ENCODE results near the gene ABCG1. TPM values are rescaled to one million over a fixed set of nuclear protein-coding genes. Genes with fewer than 3 reads are reported as not detected.

Gene ABCG1
- total and polyA plus RNA-seq, 2 of the 4 experiments (the other 2 are of a cell fraction) = 0.19 to 0.36 TPM

GRCh38 chr21:42193721-42194120 is 25.2 kb upstream of the ABCG1 start:
- Histone ChIP-seq H3K4me2 (ENCODE audit: low read depth, low read length) (no peak overlapping the region), H3K56ac (ENCODE audit: extremely low read depth, insufficient read depth, low read length) (no peak overlapping the region), H2BK5ac (ENCODE audit: low read depth, low read length, poor library complexity, severe bottlenecking) (no peak overlapping the region), H2AFZ (replicated peaks; ENCODE audit: low read length, poor library complexity) (no peak overlapping the region), H2BK15ac (ENCODE audit: low read depth, low read length) (no peak overlapping the region), H2AK9ac (replicated peaks; ENCODE audit: low read depth, low read length, poor library complexity) (no peak overlapping the region), H4K20me1 (ENCODE audit: insufficient read depth, low read length) (no peaks in the 10 kb centered on the region), H2AK5ac (ENCODE audit: low read depth, low read length) (no peak overlapping the region), H3K36me3 (ENCODE audit: control insufficient read depth, insufficient read depth, low read length) (no peaks in the 10 kb centered on the region), H3K9me1 (ENCODE audit: insufficient read depth, low read length) (no peaks in the 10 kb centered on the region), H3K4me1 (ENCODE audit: control insufficient read depth, insufficient read depth, low read length) (no peaks in the 10 kb centered on the region; the same call in 1 of the 2 replicates), H3K9ac (ENCODE audit: low read depth, low read length) (no peak overlapping the region), H3K18ac (ENCODE audit: low read depth, low read length) (no peak overlapping the region), H3K14ac (replicated peaks; ENCODE audit: low read depth, low read length) (no peak overlapping the region), H4K91ac (ENCODE audit: insufficient read depth, low read depth, low read length) (no peak overlapping the region), H2BK20ac (ENCODE audit: low read depth, low read length) (no peak overlapping the region), H4K8ac (ENCODE audit: low read depth in 2 of 2, low read length in 2 of 2) (no peak overlapping the region), H3K4me3 (ENCODE audit: insufficient read depth, low read depth, low read length) (no peak overlapping the region), H4K5ac (ENCODE audit: low read depth, low read length) (no peak overlapping the region), H3K23ac (ENCODE audit: low read depth, low read length) (no peak overlapping the region), H2BK120ac (ENCODE audit: low read depth, low read length) (no peak overlapping the region), H3K27me3 (ENCODE audit: control insufficient read depth, insufficient read depth, low read length) (peaks cover 14% of the 10 kb centered on the region; the same call in 1 of the 2 replicates), H3K27ac (ENCODE audit: insufficient read depth, low read length) (no peak overlapping the region), H3K9me3 (ENCODE audit: control insufficient read depth, insufficient read depth, low read length) (no peaks in the 10 kb centered on the region), H3K4ac (ENCODE audit: low read depth, low read length) (no peak overlapping the region), H3K79me1 (ENCODE audit: low read depth in 1 of 2, low read length in 2 of 2) (no peaks in the 10 kb centered on the region)
- intact Hi-C loops (cut with micrococcal nuclease) = no loop called here
- no peak for TF ChIP-seq CTCF (conservative IDR thresholded peaks at IDR 0.05; ENCODE audit: low read depth, low read length)
- TF ChIP-seq MAFK (IDR thresholded peaks at IDR 0.05; ENCODE audit: low read depth, low read length) = no peak
- no peak for TF ChIP-seq POLR2A (IDR thresholded peaks at IDR 0.05; ENCODE audit: low read depth, low read length)
- no peak for TF ChIP-seq ELK1 (IDR thresholded peaks at IDR 0.05; ENCODE audit: borderline replicate concordance, low read depth, low read length)
- TF ChIP-seq RAD21 (IDR thresholded peaks at IDR 0.05; ENCODE audit: low read length) = no peak
- no peak for TF ChIP-seq RCOR1 (IDR thresholded peaks at IDR 0.05; ENCODE audit: insufficient replicate concordance, low read length)
- TF ChIP-seq USF2 (IDR thresholded peaks at IDR 0.05; ENCODE audit: low read depth, low read length) = no peak
- DNase-seq (no peak), ATAC-seq (ENCODE audit: low read depth) (no peak)
- WGBS, 2 experiments (ENCODE audit: extremely low coverage in 2 of 2, insufficient read length in 1 of 2) = no CpG with 5 or more reads among the region's 6 CpGs
- dilution Hi-C loops (cut with HindIII; ENCODE audit: low sequenced_read_pairs, unreplicated experiment) = no loop called here
- no TSS peak for BruUV-seq (replicated peaks)
- POLR2A ChIA-PET (ENCODE audit: unreplicated experiment) = no interaction called here
- CTCF ChIA-PET = no interaction called here
- in situ Hi-C loops (cut with MboI; ENCODE audit: low sequenced_read_pairs) = no loop called here
